A673 (cell line): ENCODE results near the gene PKN2. TPM values are rescaled to one million over a fixed set of nuclear protein-coding genes. Genes with fewer than 3 reads are reported as not detected.
"Not testable (repeated sequence)": the region's sequence is repeated elsewhere in the genome, so short reads cannot be mapped to it uniquely, and the experiment has no call there.

Experiments used
- BruUV-seq: library from RNA; stranded (reverse); fragments of 400-500 nt; replicated peaks from 2 replicates; lab custom pipeline; 2021; lab: Mats Ljungman, UMichigan
- CTCF ChIA-PET: fragments of 300-600 bp; sonication (Branson Sonifier 250); formaldehyde crosslinking; loops from one replicate; lab custom pipeline; 2022; ENCODE audit warnings: antibody characterized with exemption; lab: Charles Lee
- POLR2A ChIA-PET: fragments of 300-600 bp; sonication (Branson Sonifier 250); formaldehyde crosslinking; loops from one replicate; lab custom pipeline; 2022; ENCODE audit warnings: antibody characterized with exemption; ENCODE audit not compliant: low non-redundant PET; lab: Charles Lee
- DNase-seq: peaks from one replicate; pipeline ENCODE4 v3.0.0-alpha.2; 2015; ENCODE audit warnings: low spot score
- H3K27ac ChIP-seq: fragments of 200-600 bp; sonication (generic); 2 replicates; pipeline ENCODE4 v1.5.1; 2016; ENCODE audit warnings: mixed run types, low read depth, mild to moderate bottlenecking, mixed read lengths, antibody characterized with exemption, low read length; ENCODE audit not compliant: poor library complexity, severe bottlenecking
- H3K27me3 ChIP-seq: fragments of 200-600 bp; sonication (generic); replicated peaks from 2 replicates; pipeline ENCODE4 v1.6.1; 2017; ENCODE audit warnings: mixed run types, low read depth, mild to moderate bottlenecking, mixed read lengths, antibody characterized with exemption, low read length; ENCODE audit not compliant: insufficient read depth, poor library complexity
- H3K36me3 ChIP-seq: fragments of 200-600 bp; sonication (generic); 2 replicates; pipeline ENCODE4 v1.6.1; 2016; ENCODE audit warnings: mixed run types, mild to moderate bottlenecking, mixed read lengths, antibody characterized with exemption, low read length; ENCODE audit not compliant: insufficient read depth, poor library complexity, severe bottlenecking
- H3K4me1 ChIP-seq: fragments of 200-600 bp; sonication (generic); 2 replicates; pipeline ENCODE4 v1.6.1; 2017; ENCODE audit warnings: mixed run types, mild to moderate bottlenecking, mixed read lengths, antibody characterized with exemption, low read length; ENCODE audit not compliant: insufficient read depth, poor library complexity, severe bottlenecking
- H3K4me3 ChIP-seq: fragments of 200-600 bp; sonication (generic); 2 replicates; pipeline ENCODE4 v1.5.1; 2016; ENCODE audit warnings: low read depth, mixed run types, mild to moderate bottlenecking, mixed read lengths, low read length; ENCODE audit not compliant: poor library complexity, severe bottlenecking
- H3K9me3 ChIP-seq: fragments of 200-600 bp; sonication (generic); 2 replicates; pipeline ENCODE4 v1.6.1; 2016; ENCODE audit warnings: mixed run types, low read depth, mild to moderate bottlenecking, mixed read lengths, antibody characterized with exemption, low read length; ENCODE audit not compliant: poor library complexity, severe bottlenecking
- CTCF ChIP-seq: fragments of 300-800, 200-600 bp; sonication (generic); conservative IDR thresholded peaks from 2 replicates; pipeline ENCODE4 v1.5.1; 2017; ENCODE audit warnings: low read depth, mild to moderate bottlenecking, antibody characterized with exemption, low read length, moderate library complexity, mixed read lengths
- EZH2 ChIP-seq: fragments of 200-600 bp; sonication (generic); IDR thresholded peaks from 2 replicates; pipeline ENCODE4 v1.6.1; 2017; ENCODE audit warnings: borderline replicate concordance, low read depth, mild to moderate bottlenecking, mixed read lengths, antibody characterized with exemption, low read length; ENCODE audit not compliant: poor library complexity, severe bottlenecking
- intact Hi-C: fragments of 100-400 bp; cut with micrococcal nuclease; formaldehyde crosslinking; loops from one replicate; pipeline ENCODE4 v1.10.0; 2022; ENCODE audit not compliant: unreplicated experiment
- total RNA-seq: library from RNA; stranded (reverse); gene quantifications from 2 replicates; pipeline ENCODE4 v1.2.3, GENCODE V29; 2021

PKN2 gene
- total RNA-seq, 1 experiment from 2014 or later, result 55.6 TPM

GRCh38 chr1:88701275-88701674 is 17.2 kb downstream of the PKN2 start:
- CTCF ChIA-PET, result no interaction called here
- TF ChIP-seq CTCF (no peak), EZH2 (no peak)

GRCh38 chr1:88701793-88702192 is 17.7 kb downstream of the PKN2 start:
- DNase-seq, H3K36me3 ChIP-seq, CTCF ChIA-PET, H3K27ac ChIP-seq, POLR2A ChIA-PET, H3K27me3 ChIP-seq, H3K4me3 ChIP-seq, H3K9me3 ChIP-seq, BruUV-seq, intact Hi-C loops: not testable (repeated sequence)
- H3K4me1 ChIP-seq, result peaks cover 16% of the 10 kb centered on the region

More at GRCh38 chr1:88701275-88701674, 17.2 kb downstream of the PKN2 start:
- BruUV-seq, result no TSS peak
- intact Hi-C loops, result no loop called here
- Histone ChIP-seq H3K36me3 (no peaks in the 10 kb centered on the region), H3K4me1 (peaks cover 16% of the 10 kb centered on the region), H3K4me3 (no peak overlapping the region), H3K27ac (no peak overlapping the region), H3K27me3 (no peaks in the 10 kb centered on the region), H3K9me3 (no peaks in the 10 kb centered on the region)
- DNase-seq, result no peak
- POLR2A ChIA-PET, result no interaction called here

GRCh38 chr1:88708011-88708410 is 23.9 kb downstream of the PKN2 start:
- no TSS peak for BruUV-seq
- Histone ChIP-seq H3K36me3 (no peaks in the 10 kb centered on the region), H3K27ac (no peak overlapping the region), H3K4me1 (no peaks in the 10 kb centered on the region), H3K9me3 (no peaks in the 10 kb centered on the region), H3K27me3 (no peaks in the 10 kb centered on the region), H3K4me3 (no peak overlapping the region)
- DNase-seq, result no peak
- no peak for TF ChIP-seq EZH2
- ChIA-PET CTCF (no interaction called here), POLR2A (no interaction called here)
- intact Hi-C loops, result no loop called here

- H3K36me3 ChIP-seq, POLR2A ChIA-PET, BruUV-seq, CTCF ChIA-PET, H3K9me3 ChIP-seq, H3K27me3 ChIP-seq, H3K4me1 ChIP-seq, H3K4me3 ChIP-seq, intact Hi-C loops, DNase-seq, H3K27ac ChIP-seq: not testable (repeated sequence)
These were observed 28.8 kb downstream of the PKN2 start for GRCh38 chr1:88712907-88713306.

GRCh38 chr1:88716571-88716970 is 32.5 kb downstream of the PKN2 start:
- H3K4me1 ChIP-seq, DNase-seq, CTCF ChIA-PET, H3K36me3 ChIP-seq, H3K9me3 ChIP-seq, POLR2A ChIA-PET, H3K27me3 ChIP-seq, H3K4me3 ChIP-seq, H3K27ac ChIP-seq, intact Hi-C loops, BruUV-seq: not testable (repeated sequence)
